Measurements from ENCODE around the gene SVIL. TPM values are rescaled to one million over a fixed set of nuclear protein-coding genes. Genes with fewer than 3 reads are reported as not detected.

Gene SVIL
- total RNA-seq, 2 donors from 2014 or later = 92.9 to 524 TPM

DNA sequence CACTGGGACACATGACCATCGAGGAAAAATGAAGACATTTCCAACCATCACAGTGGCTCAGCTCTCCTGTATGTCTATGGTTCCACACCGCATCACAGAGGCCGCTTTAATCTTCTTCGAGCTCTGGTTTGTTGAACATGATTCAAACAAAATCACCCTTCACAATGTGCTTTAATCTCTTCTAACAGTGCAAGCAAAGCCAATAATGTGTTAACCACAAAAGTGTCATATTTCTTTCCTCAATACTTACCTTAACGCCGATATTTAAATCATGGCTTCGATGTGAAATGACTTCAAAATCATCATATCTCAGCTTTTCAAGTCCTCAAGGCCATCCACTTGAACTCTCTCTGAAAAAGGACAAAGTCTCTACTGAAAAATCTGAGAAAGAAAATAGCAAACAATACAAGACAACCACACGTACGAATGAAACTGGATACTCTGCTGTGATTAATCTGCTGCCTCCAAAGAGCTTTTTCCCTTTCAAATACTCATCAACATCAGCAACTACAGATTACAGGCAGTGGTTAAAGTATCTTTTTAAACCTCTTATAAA lies 23.0 kb upstream of the SVIL start:
- Histone ChIP-seq H3K4me3 (no peak overlapping the region), H3K9me3 (no peaks in the 10 kb centered on the region), H3K4me1 (replicated peaks) (no peaks in the 10 kb centered on the region), H3K27me3 (replicated peaks; ENCODE audit: insufficient read depth) (no peaks in the 10 kb centered on the region), H3K27ac (no peak overlapping the region), H3K36me3 (no peaks in the 10 kb centered on the region)
- WGBS = 19% methylated on average over 9 of the region's 9 CpGs
- TF ChIP-seq POLR2A (IDR thresholded peaks at IDR 0.05) (no peak), POLR2AphosphoS5 (IDR thresholded peaks at IDR 0.05) (no peak)
- TF ChIP-seq, protein P1, sequence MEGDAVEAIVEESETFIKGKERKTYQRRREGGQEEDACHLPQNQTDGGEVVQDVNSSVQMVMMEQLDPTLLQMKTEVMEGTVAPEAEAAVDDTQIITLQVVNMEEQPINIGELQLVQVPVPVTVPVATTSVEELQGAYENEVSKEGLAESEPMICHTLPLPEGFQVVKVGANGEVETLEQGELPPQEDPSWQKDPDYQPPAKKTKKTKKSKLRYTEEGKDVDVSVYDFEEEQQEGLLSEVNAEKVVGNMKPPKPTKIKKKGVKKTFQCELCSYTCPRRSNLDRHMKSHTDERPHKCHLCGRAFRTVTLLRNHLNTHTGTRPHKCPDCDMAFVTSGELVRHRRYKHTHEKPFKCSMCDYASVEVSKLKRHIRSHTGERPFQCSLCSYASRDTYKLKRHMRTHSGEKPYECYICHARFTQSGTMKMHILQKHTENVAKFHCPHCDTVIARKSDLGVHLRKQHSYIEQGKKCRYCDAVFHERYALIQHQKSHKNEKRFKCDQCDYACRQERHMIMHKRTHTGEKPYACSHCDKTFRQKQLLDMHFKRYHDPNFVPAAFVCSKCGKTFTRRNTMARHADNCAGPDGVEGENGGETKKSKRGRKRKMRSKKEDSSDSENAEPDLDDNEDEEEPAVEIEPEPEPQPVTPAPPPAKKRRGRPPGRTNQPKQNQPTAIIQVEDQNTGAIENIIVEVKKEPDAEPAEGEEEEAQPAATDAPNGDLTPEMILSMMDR (IDR thresholded peaks at IDR 0.05) = no peak
- no peak for DNase-seq (ENCODE audit: low spot score)
- intact Hi-C loops (cut with DNase I) = no loop called here

DNA sequence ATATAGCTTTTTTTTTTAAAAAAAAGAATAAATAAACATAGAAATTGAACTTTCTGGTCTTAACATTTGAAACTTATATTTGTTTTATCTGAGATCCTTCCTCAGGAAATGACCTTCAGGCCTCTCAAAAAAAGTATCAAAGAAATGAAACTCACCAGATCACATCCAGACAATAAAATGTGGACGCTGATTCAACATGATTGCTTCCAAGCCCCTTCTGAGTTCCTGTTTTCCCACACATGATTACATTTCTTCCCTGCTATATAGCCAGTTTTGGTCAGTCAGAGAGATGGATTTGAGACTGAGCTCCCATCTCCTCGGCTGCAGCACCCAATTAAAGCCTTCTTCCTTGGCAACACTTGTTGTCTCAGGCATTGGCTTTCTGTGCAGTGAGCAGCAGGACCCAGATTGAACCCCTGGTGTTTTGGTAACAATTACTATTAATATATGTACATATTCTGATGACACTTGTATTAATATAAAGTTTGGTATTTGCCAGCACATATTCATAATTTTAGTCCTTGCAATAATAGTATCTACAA lies 21.8 kb upstream of the SVIL start:
- Histone ChIP-seq H3K4me1 (replicated peaks) (no peaks in the 10 kb centered on the region), H3K4me3 (no peak overlapping the region), H3K36me3 (no peaks in the 10 kb centered on the region), H3K27ac (no peak overlapping the region), H3K9me3 (no peaks in the 10 kb centered on the region), H3K27me3 (replicated peaks; ENCODE audit: insufficient read depth) (no peaks in the 10 kb centered on the region)
- intact Hi-C loops (cut with DNase I) = no loop called here
- TF ChIP-seq POLR2A (IDR thresholded peaks at IDR 0.05) (no peak), POLR2AphosphoS5 (IDR thresholded peaks at IDR 0.05) (no peak)
- TF ChIP-seq, protein P1 (IDR thresholded peaks at IDR 0.05) = no peak
- 89% methylated on average over 2 of the region's 2 CpGs for WGBS
- no peak for DNase-seq (ENCODE audit: low spot score)

DNA sequence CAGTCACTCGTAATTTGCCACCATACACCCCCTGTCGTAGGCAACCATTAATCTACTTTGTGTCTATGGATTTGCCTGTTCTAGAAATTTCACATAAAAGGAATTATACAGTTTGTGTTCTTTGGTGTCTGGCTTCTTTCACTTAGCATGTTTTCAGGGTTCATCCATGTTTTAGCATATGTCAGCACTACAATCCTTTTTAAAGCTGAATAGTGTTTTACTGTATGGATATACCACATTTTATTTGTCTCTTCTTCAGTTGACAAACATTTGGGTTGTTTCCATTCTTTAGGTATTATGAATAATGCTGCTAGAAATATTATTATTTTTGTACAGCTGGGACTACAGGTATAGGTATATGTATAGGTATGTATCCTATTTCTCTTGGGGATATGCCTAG lies 17.4 kb upstream of the SVIL start:
- intact Hi-C loops (cut with DNase I) = no loop called here
- Histone ChIP-seq H3K9me3 (no peaks in the 10 kb centered on the region), H3K36me3 (no peaks in the 10 kb centered on the region), H3K27ac (no peak overlapping the region), H3K4me3 (no peak overlapping the region), H3K27me3 (replicated peaks; ENCODE audit: insufficient read depth) (no peaks in the 10 kb centered on the region), H3K4me1 (replicated peaks) (no peaks in the 10 kb centered on the region)
- no peak for DNase-seq (ENCODE audit: low spot score)
- TF ChIP-seq POLR2A (IDR thresholded peaks at IDR 0.05) = no peak
- TF ChIP-seq POLR2AphosphoS5 (IDR thresholded peaks at IDR 0.05) = no peak
- WGBS = 98% methylated on average over 2 of the region's 2 CpGs

DNA sequence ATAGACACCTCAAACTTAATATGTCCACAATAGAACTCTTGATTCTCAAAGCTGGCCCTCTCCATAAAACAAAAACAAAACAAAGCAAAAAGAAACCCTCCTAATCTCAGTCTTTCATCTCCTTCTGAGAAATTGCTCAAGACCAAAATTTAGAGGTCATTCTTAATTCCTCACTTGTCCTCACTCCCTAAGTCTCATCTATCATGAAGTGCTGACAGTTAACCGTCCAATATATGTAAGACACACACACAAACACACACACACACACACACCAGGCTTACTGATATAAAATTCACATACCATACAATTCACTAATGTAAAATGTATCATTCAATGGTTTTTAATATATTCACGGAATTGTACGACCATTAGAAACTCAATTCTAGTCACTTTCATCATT lies 17.0 kb upstream of the SVIL start:
- Histone ChIP-seq H3K4me3 (no peak overlapping the region), H3K4me1 (replicated peaks) (no peaks in the 10 kb centered on the region), H3K27ac (no peak overlapping the region), H3K27me3 (replicated peaks; ENCODE audit: insufficient read depth) (no peaks in the 10 kb centered on the region), H3K36me3 (no peaks in the 10 kb centered on the region), H3K9me3 (no peaks in the 10 kb centered on the region)
- intact Hi-C loops (cut with DNase I) = no loop called here
- 93% methylated on average over 3 of the region's 3 CpGs for WGBS
- no peak for DNase-seq (ENCODE audit: low spot score)
- TF ChIP-seq, protein P1 (IDR thresholded peaks at IDR 0.05) = no peak
- TF ChIP-seq POLR2AphosphoS5 (IDR thresholded peaks at IDR 0.05) (no peak), POLR2A (IDR thresholded peaks at IDR 0.05) (no peak)

DNA sequence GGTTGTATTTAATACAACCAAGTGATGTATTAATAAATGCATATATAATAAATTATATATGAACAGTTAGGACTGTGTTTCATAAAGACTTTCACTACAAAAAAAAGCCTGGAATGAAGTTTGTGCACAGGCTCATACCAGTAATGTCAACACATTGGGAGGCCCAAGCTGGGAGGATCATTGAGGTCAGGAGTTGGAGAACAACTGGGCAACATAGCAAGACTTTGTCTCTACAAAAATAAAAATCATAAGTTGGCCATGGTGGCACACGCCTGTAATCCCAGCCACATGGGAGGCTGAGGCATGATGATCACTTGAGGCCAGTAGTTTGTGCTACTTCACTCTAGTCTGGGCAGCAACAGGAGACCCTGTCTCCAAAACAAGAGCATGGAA lies 15.8 kb upstream of the SVIL start:
- DNase-seq (ENCODE audit: low spot score) = no peak
- no peak overlapping the region for H3K27ac ChIP-seq
- H3K4me3 ChIP-seq = no peak overlapping the region
- 90% methylated on average over 1 of the region's 1 CpG for WGBS
- no peaks in the 10 kb centered on the region for H3K4me1 ChIP-seq (replicated peaks)
- no peaks in the 10 kb centered on the region for H3K36me3 ChIP-seq
- no peaks in the 10 kb centered on the region for H3K9me3 ChIP-seq
- TF ChIP-seq POLR2A (IDR thresholded peaks at IDR 0.05) = no peak
- TF ChIP-seq, protein P1 (IDR thresholded peaks at IDR 0.05) = no peak
- no peak for TF ChIP-seq POLR2AphosphoS5 (IDR thresholded peaks at IDR 0.05)
- no peaks in the 10 kb centered on the region for H3K27me3 ChIP-seq (replicated peaks; ENCODE audit: insufficient read depth)
- intact Hi-C loops (cut with DNase I) = no loop called here
